Myometrial cell (primary cell): ENCODE measurements around the gene WWC2. TPM values are rescaled to one million over a fixed set of nuclear protein-coding genes. Genes with fewer than 3 reads are reported as not detected.

Experiments
- total RNA-seq: library from RNA; depleted of rRNA; stranded (reverse); fragments of >200 nt; gene quantifications from 2 replicates; pipeline ENCODE4 v1.2.3, GENCODE V29; 2015

The WWC2 gene
- total RNA-seq: 15.6 and 19.0 TPM in 2 replicates

DNA sequence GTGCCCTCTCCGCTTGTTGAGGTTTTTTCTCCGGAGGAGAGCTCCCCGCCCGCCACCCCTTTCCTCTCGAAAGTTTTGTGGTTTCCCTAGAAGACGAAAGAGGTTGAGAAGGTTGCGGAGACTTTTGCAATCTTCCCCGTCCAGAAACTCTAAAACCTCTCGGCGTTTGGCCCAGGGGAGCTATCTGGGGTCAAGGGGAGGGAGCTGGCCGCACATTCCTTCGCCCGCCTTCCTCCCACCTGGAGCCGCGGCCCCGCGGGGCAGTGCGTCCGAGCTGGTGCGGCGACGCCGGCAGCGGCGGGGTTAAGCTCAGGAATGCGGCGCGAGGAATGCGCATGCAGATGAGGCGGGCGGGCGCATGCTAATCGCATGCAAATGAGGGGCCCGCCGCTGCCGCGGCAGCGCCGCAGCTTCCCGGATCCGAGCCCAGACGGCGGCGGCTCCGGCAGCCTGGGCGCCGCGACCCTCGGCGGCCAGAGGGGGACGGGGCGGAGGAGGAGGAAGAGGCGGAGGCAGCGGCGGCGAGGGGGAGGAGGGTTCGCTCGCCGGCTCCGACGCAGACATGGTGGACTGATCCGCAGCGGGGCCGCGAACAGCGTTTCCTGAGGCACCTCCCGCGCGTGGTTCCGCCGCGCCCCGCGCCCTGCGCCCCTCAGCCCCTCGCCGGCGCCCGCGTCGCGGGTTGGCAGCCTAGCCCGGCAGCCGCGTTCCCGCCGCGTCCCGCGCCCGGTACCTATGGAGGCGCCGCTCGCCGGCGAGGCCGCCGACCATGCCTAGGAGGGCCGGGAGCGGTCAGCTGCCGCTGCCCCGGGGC lies at the start of gene WWC2:
Gene WWC2, plus strand, starts transcription at position 535 of the 814 bp plus-strand sequence. Its CDS starts 235 bp downstream, at position 770.

DNA sequence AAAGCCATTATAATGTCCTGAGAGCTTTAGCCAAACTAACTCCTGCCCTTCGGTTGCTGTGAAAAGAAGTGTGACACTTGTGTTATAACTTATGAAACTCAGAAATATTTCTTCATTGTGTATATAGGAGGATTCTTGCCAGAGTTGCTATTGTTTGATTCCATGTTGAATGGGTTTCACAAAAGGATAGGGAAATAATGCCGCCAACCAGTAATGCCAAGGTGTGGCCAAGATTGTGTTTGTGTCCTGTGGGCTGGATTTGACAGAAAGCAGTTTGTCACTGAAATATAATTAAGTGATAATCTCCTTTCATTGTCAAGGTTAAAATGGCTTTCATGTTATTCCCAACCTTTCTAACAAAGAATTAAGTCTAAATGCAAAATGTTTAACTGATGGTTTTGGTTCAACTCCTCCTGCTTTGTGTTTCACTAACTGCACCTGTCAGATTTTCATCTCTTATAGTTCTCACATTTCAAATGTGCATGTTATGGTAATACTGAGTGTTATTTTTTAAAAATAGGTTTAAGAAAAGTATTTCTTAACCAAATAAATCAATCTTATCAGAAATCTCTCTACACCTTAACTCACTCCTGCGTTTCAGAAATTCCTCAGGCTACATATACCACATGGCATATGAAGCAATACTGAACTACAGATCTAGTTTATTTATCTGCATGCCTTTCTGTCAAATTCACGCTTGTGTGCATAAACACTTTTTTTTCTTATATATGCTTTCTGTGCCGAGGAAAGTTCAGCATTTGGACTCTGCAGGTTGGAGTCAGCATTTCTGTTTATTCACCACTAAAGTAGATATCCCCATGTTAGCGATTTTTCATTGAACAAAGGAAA lies 221.4 kb downstream of the WWC2 start, which contains the start of gene CLDN22:
Gene CLDN22, minus strand, starts transcription at position 66 of the 849 bp plus-strand sequence. Its CDS starts 58 bp downstream, at position 8.

DNA sequence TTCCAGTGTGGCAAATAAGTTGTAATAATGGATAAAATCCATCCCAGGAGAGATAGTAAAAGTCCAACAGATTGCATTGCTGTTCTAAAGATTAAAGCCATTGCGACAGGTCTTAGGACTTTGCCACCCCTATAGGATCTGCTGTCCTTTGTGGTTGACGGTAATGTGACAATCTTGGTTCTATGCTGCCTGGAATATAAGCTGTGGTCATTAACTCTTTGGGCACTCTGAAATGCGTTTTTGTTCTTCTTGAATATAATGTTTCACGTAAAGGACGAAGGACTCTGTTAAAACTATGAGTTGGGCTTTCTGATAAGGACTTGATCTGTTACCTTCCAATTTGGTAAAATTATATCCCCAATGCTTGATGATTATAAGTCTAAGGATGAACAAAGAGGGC lies 223.3 kb downstream of the WWC2 start, which contains the start of gene CLDN24:
Gene CLDN24, minus strand, starts transcription at position 101 of the 400 bp plus-strand sequence. Its CDS starts 0 bp downstream, at position 101.

Other genes starting within 250 kb of the WWC2 start
- gene DCTD, start 181.9 kb upstream of the WWC2 start, total RNA-seq: 115 and 135 TPM in 2 replicates
- gene CLDN22, start 221.0 kb downstream of the WWC2 start, total RNA-seq: not detected in 2 replicates
- not detected in 2 replicates for gene CLDN24, start 223.2 kb downstream of the WWC2 start, total RNA-seq